HG02981 (cell line): Measurements from ENCODE around the gene MTMR6.

Experiments used
- ATAC-seq: cut with Tn5 transposase; IDR thresholded peaks from one replicate; pipeline ENCODE4 v1.9.1; 2021; ENCODE audit warnings: mild to moderate bottlenecking, moderate library complexity; ENCODE audit not compliant: unreplicated experiment

MTMR6 gene

GRCh38 chr13:25224151-25224550 lies 63.1 kb downstream of the MTMR6 start:
- no peak for ATAC-seq

GRCh38 chr13:25222740-25223139 lies 64.5 kb downstream of the MTMR6 start:
- ATAC-seq: no peak

- ATAC-seq: no peak
Observed at GRCh38 chr13:25218019-25218418, 69.3 kb downstream of the MTMR6 start.

- no peak for ATAC-seq
Observed at GRCh38 chr13:25217023-25217885, 70.0 kb downstream of the MTMR6 start.

GRCh38 chr13:25215253-25215575 lies 72.1 kb downstream of the MTMR6 start:
- ATAC-seq: no peak

- ATAC-seq: no peak
Observed at GRCh38 chr13:25214491-25215252, 72.6 kb downstream of the MTMR6 start.

GRCh38 chr13:25213715-25214114 lies 73.6 kb downstream of the MTMR6 start:
- no peak for ATAC-seq

- ATAC-seq: no peak
Observed at GRCh38 chr13:25210842-25211569, 76.3 kb downstream of the MTMR6 start.

GRCh38 chr13:25207291-25207810 lies 79.9 kb downstream of the MTMR6 start:
- ATAC-seq: no peak

GRCh38 chr13:25204863-25205262 lies 82.4 kb downstream of the MTMR6 start:
- no peak for ATAC-seq

- ATAC-seq: no peak
Observed at GRCh38 chr13:25203127-25203740, 84.1 kb downstream of the MTMR6 start.

GRCh38 chr13:25200783-25201182 lies 86.5 kb downstream of the MTMR6 start:
- no peak for ATAC-seq

GRCh38 chr13:25198647-25199046 lies 88.6 kb downstream of the MTMR6 start:
- ATAC-seq: no peak

- ATAC-seq: no peak
Observed at GRCh38 chr13:25196971-25197370, 90.3 kb downstream of the MTMR6 start.
